HCT116 (cell line): Measurements from ENCODE around the gene TBXA2R. TPM values are rescaled to one million over a fixed set of nuclear protein-coding genes. Genes with fewer than 3 reads are reported as not detected.

Experiments
- ATAC-seq: fragments of 200-7000 bp; cut with Tn5 transposase; 2 replicates; pipeline ENCODE4 v1.9.1; 2020; ENCODE audit warnings: mild to moderate bottlenecking, moderate library complexity
- BruUV-seq: library from RNA; stranded (reverse); fragments of 400-500 nt; replicated peaks from 2 replicates; lab custom pipeline; 2021; lab: Mats Ljungman, UMichigan
- CTCF ChIA-PET: fragments of 300-600 bp; sonication (Branson Sonifier 250); formaldehyde crosslinking; loops from one replicate; lab custom pipeline; 2021; ENCODE audit warnings: antibody characterized with exemption; lab: Charles Lee
- POLR2A ChIA-PET: fragments of 300-600, 350-600 bp; sonication (Branson Sonifier 250); formaldehyde crosslinking; loops from one replicate; lab custom pipeline; 2021; ENCODE audit warnings: antibody characterized with exemption; lab: Charles Lee
- RAD21 ChIA-PET, 2 experiments: fragments of 300-600 bp; sonication (Branson Sonifier 250); formaldehyde crosslinking; loops; one replicate each; lab custom pipeline; 2023; ENCODE audit warnings: low total read pairs in 2 of 2; ENCODE audit not compliant: uncharacterized antibody in 2 of 2, unreplicated experiment in 2 of 2, low non-redundant PET in 1 of 2; lab: Charles Lee
- DNase-seq: peaks from one replicate; pipeline ENCODE4 v3.0.0-alpha.2; 2010; ENCODE audit warnings: low read depth, low spot score
- H2AFZ ChIP-seq: fragments of 200-600 bp; shearing (Covaris generic), sonication (generic); 2 replicates; pipeline ENCODE4 v1.6.1; 2017; ENCODE audit warnings: low read depth, mixed run types, mixed read lengths, antibody characterized with exemption, low read length; ENCODE audit not compliant: poor library complexity, severe bottlenecking
- H3K27ac ChIP-seq: 2 replicates; pipeline ENCODE4 v1.5.1; 2012; ENCODE audit warnings: low read depth, low read length
- H3K27me3 ChIP-seq: fragments of 200-600 bp; sonication (generic); 2 replicates; pipeline ENCODE4 v1.6.1; 2016; ENCODE audit warnings: mixed run types, low read length, mixed read lengths; ENCODE audit not compliant: insufficient read depth
- H3K36me3 ChIP-seq, 2 experiments: fragments of 200-500 bp in 1 of 2; fragments of 200-600 bp in 1 of 2; sonication (Bioruptor generic) in 1 of 2; sonication (generic) in 1 of 2; 2 replicates each; pipeline versions ENCODE4 v1.5.1 to v1.6.1; 2014 to 2016; ENCODE audit warnings: low read length in 2 of 2, inconsistent platforms in 1 of 2, mixed read lengths in 1 of 2, mixed run types in 1 of 2; ENCODE audit not compliant: insufficient read depth in 2 of 2, control insufficient read depth in 1 of 2
- H3K4me1 ChIP-seq, 2 experiments: fragments of 200-600 bp in 1 of 2; sonication (generic) in 1 of 2; 2 replicates each; pipeline versions ENCODE4 v1.5.1 to v1.6.1; 2012 to 2017; ENCODE audit warnings: low read length in 2 of 2, inconsistent platforms in 1 of 2, mild to moderate bottlenecking in 1 of 2, mixed read lengths in 1 of 2, mixed run types in 1 of 2, moderate library complexity in 1 of 2; ENCODE audit not compliant: insufficient read depth in 2 of 2, control insufficient read depth in 1 of 2
- H3K4me2 ChIP-seq: fragments of 200-600 bp; sonication (generic); 2 replicates; pipeline ENCODE4 v1.6.1; 2017; ENCODE audit warnings: mixed run types, low read length, mixed read lengths
- H3K4me3 ChIP-seq, 2 experiments: fragments of 200-600 bp in 1 of 2; sonication (generic) in 1 of 2; replicated peaks in 1 of 2; 2 replicates each; pipeline ENCODE4 v1.5.1; 2011 to 2016; ENCODE audit warnings: low read length in 2 of 2, control low read depth in 1 of 2, low read depth in 1 of 2, mild to moderate bottlenecking in 1 of 2, mixed read lengths in 1 of 2, mixed run types in 1 of 2
- H3K79me2 ChIP-seq: fragments of 200-600 bp; sonication (generic); 2 replicates; pipeline ENCODE4 v1.6.1; 2017; ENCODE audit warnings: mild to moderate bottlenecking, mixed run types, low read length, moderate library complexity, mixed read lengths; ENCODE audit not compliant: insufficient read depth
- H3K9ac ChIP-seq: fragments of 200-600 bp; sonication (generic); 2 replicates; pipeline ENCODE4 v1.6.1; 2016; ENCODE audit warnings: low read length, mixed read lengths
- H3K9me2 ChIP-seq: fragments of 200-600 bp; sonication (generic), shearing (Covaris generic); 2 replicates; pipeline ENCODE4 v1.6.1; 2017; ENCODE audit warnings: mixed run types, mild to moderate bottlenecking, moderate library complexity; ENCODE audit not compliant: insufficient read depth
- H3K9me3 ChIP-seq, 2 experiments: fragments of 200-500 bp in 1 of 2; fragments of 200-600 bp in 1 of 2; sonication (Bioruptor generic) in 1 of 2; sonication (generic) in 1 of 2; 2 replicates each; pipeline ENCODE4 v1.6.1; 2014 to 2017; ENCODE audit warnings: low read length in 2 of 2, mixed read lengths in 2 of 2, inconsistent platforms in 1 of 2, low read depth in 1 of 2, mild to moderate bottlenecking in 1 of 2, mixed run types in 1 of 2, moderate library complexity in 1 of 2; ENCODE audit not compliant: control insufficient read depth in 1 of 2, insufficient read depth in 1 of 2
- H4K20me1 ChIP-seq: fragments of 200-600 bp; sonication (generic), shearing (Covaris generic); 2 replicates; pipeline ENCODE4 v1.6.1; 2017; ENCODE audit warnings: mixed run types, mild to moderate bottlenecking, moderate library complexity; ENCODE audit not compliant: insufficient read depth
- EGR1 ChIP-seq: IDR thresholded peaks from 2 replicates; pipeline ENCODE4 v1.6.1; 2012; ENCODE audit warnings: low read depth
- FOSL1 ChIP-seq: IDR thresholded peaks from 2 replicates; pipeline ENCODE4 v1.6.1; 2012; ENCODE audit warnings: low read depth
- POLR2A ChIP-seq: IDR thresholded peaks from 2 replicates; pipeline ENCODE4 v1.7.0; 2011; ENCODE audit warnings: borderline replicate concordance; ENCODE audit not compliant: insufficient read depth, insufficient read length; ENCODE audit errors: extremely low read depth
- SRF ChIP-seq: IDR thresholded peaks from 2 replicates; pipeline ENCODE4 v1.6.1; 2012; ENCODE audit warnings: low read depth
- YY1 ChIP-seq: IDR thresholded peaks from 2 replicates; pipeline ENCODE4 v1.6.1; 2011; ENCODE audit warnings: low read length, low read depth, moderate library complexity, mild to moderate bottlenecking; ENCODE audit not compliant: insufficient replicate concordance; ENCODE audit errors: extremely low read depth
- ZFX ChIP-seq: fragments of 450-650 bp; IDR thresholded peaks from 2 replicates; pipeline ENCODE4 v1.6.1; 2017
- intact Hi-C: fragments of 100-400 bp; cut with micrococcal nuclease; formaldehyde crosslinking; loops from 2 replicates; pipeline ENCODE4 v1.10.0; 2022
- total RNA-seq: library from RNA; stranded (reverse); gene quantifications from one replicate; pipeline ENCODE4 v1.2.1, GENCODE V29; 2021; ENCODE audit not compliant: unreplicated experiment
- TF ChIP-seq, protein P1 (sequence below): IDR thresholded peaks from 2 replicates; pipeline ENCODE4 v1.6.1; 2012
- TF ChIP-seq, protein P2 (sequence below): IDR thresholded peaks from 2 replicates; pipeline ENCODE4 v1.6.1; 2011; ENCODE audit warnings: mild to moderate bottlenecking, low read length, moderate library complexity; ENCODE audit not compliant: insufficient replicate concordance; ENCODE audit errors: extremely low read depth
- TF ChIP-seq, protein P3 (sequence below): IDR thresholded peaks from 2 replicates; pipeline ENCODE4 v1.6.1; 2012
- TF ChIP-seq, protein P4 (sequence below), 3 experiments: fragments of 200-600 bp in 1 of 3; sonication (generic) in 1 of 3; IDR thresholded peaks in 2 of 3; conservative IDR thresholded peaks in 1 of 3; 2 replicates each; pipeline ENCODE4 v1.5.1; 2012 to 2017; ENCODE audit warnings: low read depth in 2 of 3, low read length in 2 of 3, antibody characterized with exemption in 1 of 3, borderline replicate concordance in 1 of 3, control low read depth in 1 of 3, mild to moderate bottlenecking in 1 of 3, mixed read lengths in 1 of 3, mixed run types in 1 of 3, moderate library complexity in 1 of 3; ENCODE audit not compliant: insufficient read depth in 1 of 3

The TBXA2R gene
- total RNA-seq, 1 experiment from 2014 or later, result 2.3 TPM

DNA sequence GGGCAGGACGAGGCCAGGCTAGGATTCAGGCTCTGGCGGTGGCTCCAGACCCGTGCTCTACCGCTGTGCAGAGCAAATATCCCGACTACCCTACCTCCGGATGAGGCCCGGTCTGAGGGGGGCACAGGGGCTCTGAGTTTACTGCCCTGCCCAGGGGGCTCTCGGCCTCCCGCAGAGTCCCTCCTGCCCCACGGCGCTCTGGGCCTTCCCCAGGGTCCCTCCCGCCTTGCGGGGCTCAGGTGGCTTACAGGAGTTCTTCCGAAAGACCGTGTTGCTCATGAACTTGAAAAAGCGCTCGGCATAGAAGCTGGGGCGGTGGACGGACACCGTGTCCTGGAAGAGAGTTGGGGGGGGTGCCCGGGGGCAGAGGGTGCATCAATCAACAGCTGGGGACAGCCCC lies 39.1 kb upstream of the TBXA2R start:
- Histone ChIP-seq H4K20me1 (no peaks in the 10 kb centered on the region), H2AFZ (no peak overlapping the region), H3K27ac (no peak overlapping the region), H3K9me2 (no peaks in the 10 kb centered on the region), H3K4me1 (peaks cover 3 to 10% of the 10 kb centered on the region in 2 experiments; a peak in 3 of 4 replicates), H3K4me3 (no peak overlapping the region), H3K27me3 (no peaks in the 10 kb centered on the region), H3K4me2 (no peak overlapping the region), H3K9me3 (no peaks in the 10 kb centered on the region), H3K79me2 (no peaks in the 10 kb centered on the region), H3K9ac (no peak overlapping the region), H3K36me3 (no peaks in the 10 kb centered on the region)
- ChIA-PET RAD21 (no interaction called here), CTCF (no interaction called here), POLR2A (no interaction called here)
- TF ChIP-seq YY1 (no peak), POLR2A (no peak), SRF (no peak), ZFX (no peak), FOSL1 (no peak), EGR1 (no peak)
- TF ChIP-seq, protein P1, sequence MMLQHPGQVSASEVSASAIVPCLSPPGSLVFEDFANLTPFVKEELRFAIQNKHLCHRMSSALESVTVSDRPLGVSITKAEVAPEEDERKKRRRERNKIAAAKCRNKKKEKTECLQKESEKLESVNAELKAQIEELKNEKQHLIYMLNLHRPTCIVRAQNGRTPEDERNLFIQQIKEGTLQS, result no peak
- TF ChIP-seq, protein P2, sequence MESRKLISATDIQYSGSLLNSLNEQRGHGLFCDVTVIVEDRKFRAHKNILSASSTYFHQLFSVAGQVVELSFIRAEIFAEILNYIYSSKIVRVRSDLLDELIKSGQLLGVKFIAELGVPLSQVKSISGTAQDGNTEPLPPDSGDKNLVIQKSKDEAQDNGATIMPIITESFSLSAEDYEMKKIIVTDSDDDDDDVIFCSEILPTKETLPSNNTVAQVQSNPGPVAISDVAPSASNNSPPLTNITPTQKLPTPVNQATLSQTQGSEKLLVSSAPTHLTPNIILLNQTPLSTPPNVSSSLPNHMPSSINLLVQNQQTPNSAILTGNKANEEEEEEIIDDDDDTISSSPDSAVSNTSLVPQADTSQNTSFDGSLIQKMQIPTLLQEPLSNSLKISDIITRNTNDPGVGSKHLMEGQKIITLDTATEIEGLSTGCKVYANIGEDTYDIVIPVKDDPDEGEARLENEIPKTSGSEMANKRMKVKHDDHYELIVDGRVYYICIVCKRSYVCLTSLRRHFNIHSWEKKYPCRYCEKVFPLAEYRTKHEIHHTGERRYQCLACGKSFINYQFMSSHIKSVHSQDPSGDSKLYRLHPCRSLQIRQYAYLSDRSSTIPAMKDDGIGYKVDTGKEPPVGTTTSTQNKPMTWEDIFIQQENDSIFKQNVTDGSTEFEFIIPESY, result no peak
- TF ChIP-seq, protein P3, sequence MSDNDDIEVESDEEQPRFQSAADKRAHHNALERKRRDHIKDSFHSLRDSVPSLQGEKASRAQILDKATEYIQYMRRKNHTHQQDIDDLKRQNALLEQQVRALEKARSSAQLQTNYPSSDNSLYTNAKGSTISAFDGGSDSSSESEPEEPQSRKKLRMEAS, result no peak
- TF ChIP-seq, protein P4, sequence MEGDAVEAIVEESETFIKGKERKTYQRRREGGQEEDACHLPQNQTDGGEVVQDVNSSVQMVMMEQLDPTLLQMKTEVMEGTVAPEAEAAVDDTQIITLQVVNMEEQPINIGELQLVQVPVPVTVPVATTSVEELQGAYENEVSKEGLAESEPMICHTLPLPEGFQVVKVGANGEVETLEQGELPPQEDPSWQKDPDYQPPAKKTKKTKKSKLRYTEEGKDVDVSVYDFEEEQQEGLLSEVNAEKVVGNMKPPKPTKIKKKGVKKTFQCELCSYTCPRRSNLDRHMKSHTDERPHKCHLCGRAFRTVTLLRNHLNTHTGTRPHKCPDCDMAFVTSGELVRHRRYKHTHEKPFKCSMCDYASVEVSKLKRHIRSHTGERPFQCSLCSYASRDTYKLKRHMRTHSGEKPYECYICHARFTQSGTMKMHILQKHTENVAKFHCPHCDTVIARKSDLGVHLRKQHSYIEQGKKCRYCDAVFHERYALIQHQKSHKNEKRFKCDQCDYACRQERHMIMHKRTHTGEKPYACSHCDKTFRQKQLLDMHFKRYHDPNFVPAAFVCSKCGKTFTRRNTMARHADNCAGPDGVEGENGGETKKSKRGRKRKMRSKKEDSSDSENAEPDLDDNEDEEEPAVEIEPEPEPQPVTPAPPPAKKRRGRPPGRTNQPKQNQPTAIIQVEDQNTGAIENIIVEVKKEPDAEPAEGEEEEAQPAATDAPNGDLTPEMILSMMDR (IDR thresholded peaks at IDR 0.05 in 2 of 3, conservative IDR thresholded peaks at IDR 0.05 in 1 of 3; ENCODE audit: borderline replicate concordance in 1 of 3, insufficient read depth in 1 of 3, low read depth in 2 of 3, low read length in 2 of 3), result no peak
- no peak for DNase-seq
- intact Hi-C loops, result no loop called here
- no peak for ATAC-seq
- BruUV-seq, result no TSS peak
